ENCODE results near the gene CTDSPL2.

GRCh38 chr15:44492040-44492439 lies 64.6 kb downstream of the CTDSPL2 start:
- TF ChIP-seq CTCF (IDR thresholded peaks at IDR 0.05; ENCODE audit: low read depth, low read length): no peak
- TF ChIP-seq POLR2A (IDR thresholded peaks at IDR 0.05; ENCODE audit: extremely low read depth, insufficient read length): no peak

Data from NB4 (cell line).